Measurements from ENCODE around the gene TRAFD1. TPM values are rescaled to one million over a fixed set of nuclear protein-coding genes. Genes with fewer than 3 reads are reported as not detected.

The TRAFD1 gene
- total RNA-seq, 2 donors from 2014 or later: 25.2 to 28.9 TPM

GRCh38 chr12:112169161-112169872, 44.0 kb downstream of the TRAFD1 start:
- TF ChIP-seq CTCF (conservative IDR thresholded peaks at IDR 0.05): no peak
- no peaks in the 10 kb centered on the region for H3K9me3 ChIP-seq (ENCODE audit: control insufficient read depth, low read length)
- peaks cover 19% of the 10 kb centered on the region for H3K36me3 ChIP-seq (ENCODE audit: control insufficient read depth, insufficient read depth, low read length)
- WGBS, 2 experiments (ENCODE audit: insufficient coverage in 1 of 2, insufficient read length in 1 of 2): 94 to 100% methylated on average over 9 to 19 of the region's 19 CpGs
- H3K27me3 ChIP-seq (ENCODE audit: control insufficient read depth, insufficient read depth, low read length, poor library complexity, severe bottlenecking): no peaks in the 10 kb centered on the region
- no peak overlapping the region for H3K9ac ChIP-seq (ENCODE audit: extremely low read depth, low read length, poor library complexity, severe bottlenecking)
- Mint-ChIP-seq H3K27me3 (ENCODE audit: insufficient read depth) (no peaks in the 10 kb centered on the region), H3K36me3 (ENCODE audit: low read depth) (peaks cover 32% of the 10 kb centered on the region), H3K4me1 (no peaks in the 10 kb centered on the region), H3K9me3 (no peaks in the 10 kb centered on the region), H3K27ac (no peak overlapping the region), H3K4me3 (no peak overlapping the region)
- H3K4me3 ChIP-seq (ENCODE audit: low read length): no peak overlapping the region
- no peak overlapping the region for H3K27ac ChIP-seq (ENCODE audit: low read depth, low read length)
- peak; percentile 47 for DNase-seq
- H3K4me1 ChIP-seq (ENCODE audit: control insufficient read depth, insufficient read depth, low read length): no peaks in the 10 kb centered on the region

GRCh38 chr12:112169966-112170365, 44.6 kb downstream of the TRAFD1 start:
- H3K9ac ChIP-seq (ENCODE audit: extremely low read depth, low read length, poor library complexity, severe bottlenecking): no peak overlapping the region
- H3K27ac ChIP-seq (ENCODE audit: low read depth, low read length): no peak overlapping the region
- H3K4me1 ChIP-seq (ENCODE audit: control insufficient read depth, insufficient read depth, low read length): no peaks in the 10 kb centered on the region
- H3K27me3 ChIP-seq (ENCODE audit: control insufficient read depth, insufficient read depth, low read length, poor library complexity, severe bottlenecking): no peaks in the 10 kb centered on the region
- DNase-seq: no peak
- peaks cover 38% of the 10 kb centered on the region for H3K36me3 Mint-ChIP-seq (ENCODE audit: low read depth)
- H3K4me3 ChIP-seq (ENCODE audit: low read length): no peak overlapping the region
- no peaks in the 10 kb centered on the region for H3K9me3 Mint-ChIP-seq
- 93 to 95% methylated on average over 3 to 7 of the region's 7 CpGs for WGBS, 2 experiments (ENCODE audit: insufficient coverage in 1 of 2, insufficient read length in 1 of 2)
- peaks cover 24% of the 10 kb centered on the region for H3K36me3 ChIP-seq (ENCODE audit: control insufficient read depth, insufficient read depth, low read length)
- H3K27ac Mint-ChIP-seq: peak overlapping the region; percentile 26
- H3K27me3 Mint-ChIP-seq (ENCODE audit: insufficient read depth): no peaks in the 10 kb centered on the region
- TF ChIP-seq CTCF (conservative IDR thresholded peaks at IDR 0.05): no peak
- no peaks in the 10 kb centered on the region for H3K4me1 Mint-ChIP-seq
- no peak overlapping the region for H3K4me3 Mint-ChIP-seq
- no peaks in the 10 kb centered on the region for H3K9me3 ChIP-seq (ENCODE audit: control insufficient read depth, low read length)

- no peak overlapping the region for H3K4me3 ChIP-seq (ENCODE audit: low read length)
- H3K36me3 Mint-ChIP-seq (ENCODE audit: low read depth): peaks cover 42% of the 10 kb centered on the region
- H3K27me3 Mint-ChIP-seq (ENCODE audit: insufficient read depth): no peaks in the 10 kb centered on the region
- H3K9ac ChIP-seq (ENCODE audit: extremely low read depth, low read length, poor library complexity, severe bottlenecking): no peak overlapping the region
- no peaks in the 10 kb centered on the region for H3K4me1 Mint-ChIP-seq
- no peaks in the 10 kb centered on the region for H3K27me3 ChIP-seq (ENCODE audit: control insufficient read depth, insufficient read depth, low read length, poor library complexity, severe bottlenecking)
- no peak overlapping the region for H3K27ac ChIP-seq (ENCODE audit: low read depth, low read length)
- H3K4me1 ChIP-seq (ENCODE audit: control insufficient read depth, insufficient read depth, low read length): no peaks in the 10 kb centered on the region
- H3K4me3 Mint-ChIP-seq: no peak overlapping the region
- H3K36me3 ChIP-seq (ENCODE audit: control insufficient read depth, insufficient read depth, low read length): peaks cover 28% of the 10 kb centered on the region
- 73 to 86% methylated on average over 4 to 8 of the region's 8 CpGs for WGBS, 2 experiments (ENCODE audit: insufficient coverage in 1 of 2, insufficient read length in 1 of 2)
- peak overlapping the region; percentile 26 for H3K27ac Mint-ChIP-seq
- TF ChIP-seq CTCF (conservative IDR thresholded peaks at IDR 0.05): peak; percentile 64
- no peaks in the 10 kb centered on the region for H3K9me3 Mint-ChIP-seq
- peak; percentile 73 for DNase-seq
- no peaks in the 10 kb centered on the region for H3K9me3 ChIP-seq (ENCODE audit: control insufficient read depth, low read length)
These were observed 45.0 kb downstream of the TRAFD1 start for GRCh38 chr12:112170376-112170775.

Data from endodermal cell (in vitro differentiated cells).